SK-N-SH treated with all-trans-retinoic acid at 6 μM for 48 hours (cell line): ENCODE results near the gene OR6J1.
"Not testable (repeated sequence)": the region's sequence is repeated elsewhere in the genome, so short reads cannot be mapped to it uniquely, and the experiment has no call there.

Source experiments
- ATAC-seq: fragments of 200-7000 bp; cut with Tn5 transposase; 3 replicates; pipeline ENCODE4 v1.9.1; 2020; ENCODE audit warnings: mild to moderate bottlenecking, moderate library complexity
- ARNTL ChIP-seq: fragments of 450-650 bp; formaldehyde crosslinking; IDR thresholded peaks from 2 replicates; pipeline ENCODE4 v1.5.0; 2020; ENCODE audit warnings: low read depth, mild to moderate bottlenecking, moderate library complexity, borderline replicate concordance
- CREB5 ChIP-seq: fragments of 250-450 bp; sonication (Bioruptor Pico); IDR thresholded peaks from 2 replicates; pipeline ENCODE4 v1.5.1; 2020; ENCODE audit warnings: low read depth, mild to moderate bottlenecking, moderate library complexity
- CSDC2 ChIP-seq: fragments of 250-450 bp; sonication (Bioruptor Pico); IDR thresholded peaks from 2 replicates; pipeline ENCODE4 v1.5.0; 2020; ENCODE audit warnings: mild to moderate bottlenecking, moderate library complexity
- CSRNP3 ChIP-seq: fragments of 250-450 bp; sonication (Bioruptor Pico); IDR thresholded peaks from 2 replicates; pipeline ENCODE4 v1.5.1; 2021; ENCODE audit warnings: mild to moderate bottlenecking, moderate library complexity
- GLIS3 ChIP-seq: fragments of 250-450 bp; sonication (Bioruptor Pico); IDR thresholded peaks from 2 replicates; pipeline ENCODE4 v1.5.0; 2020; ENCODE audit warnings: mild to moderate bottlenecking, moderate library complexity
- ISL1 ChIP-seq: fragments of 250-450 bp; sonication (Bioruptor Pico); IDR thresholded peaks from 2 replicates; pipeline ENCODE4 v2.1.2; 2022; ENCODE audit warnings: mild to moderate bottlenecking, moderate library complexity
- POU6F1 ChIP-seq: fragments of 250-450 bp; sonication (Bioruptor Pico); IDR thresholded peaks from 2 replicates; pipeline ENCODE4 v1.8.0; 2021; ENCODE audit warnings: low read depth, mild to moderate bottlenecking, moderate library complexity, borderline replicate concordance
- SNAI2 ChIP-seq: fragments of 250-450 bp; sonication (Bioruptor Pico); IDR thresholded peaks from 2 replicates; pipeline ENCODE4 v1.5.0; 2020; ENCODE audit warnings: mild to moderate bottlenecking, moderate library complexity
- TOX ChIP-seq: fragments of 250-450 bp; sonication (Bioruptor Pico); IDR thresholded peaks from 2 replicates; pipeline ENCODE4 v1.8.0; 2021; ENCODE audit warnings: mild to moderate bottlenecking, moderate library complexity, borderline replicate concordance
- TSHZ2 ChIP-seq: fragments of 250-450 bp; sonication (Bioruptor Pico); IDR thresholded peaks from 2 replicates; pipeline ENCODE4 v1.5.0; 2020; ENCODE audit warnings: mild to moderate bottlenecking, moderate library complexity
- ZFP3 ChIP-seq: fragments of 250-450 bp; sonication (Bioruptor Pico); IDR thresholded peaks from 2 replicates; pipeline ENCODE4 v1.5.0; 2020; ENCODE audit warnings: mild to moderate bottlenecking, moderate library complexity
- ZNF565 ChIP-seq: fragments of 450-650 bp; formaldehyde crosslinking; conservative IDR thresholded peaks from 2 replicates; pipeline ENCODE4 v1.5.0; 2020; ENCODE audit warnings: low read depth, mild to moderate bottlenecking, moderate library complexity

OR6J1 gene

GRCh38 chr14:22689199-22689598 lies 45.0 kb upstream of the OR6J1 start:
- ATAC-seq: peak; percentile 32; the same call in 2 of the 3 replicates
- TF ChIP-seq ARNTL (no peak), ISL1 (CRISPR knock-in tag) (peak; percentile 21; the same call in 1 of the 2 replicates)
- TF ChIP-seq, all 23 proteins: peak for 1

- ATAC-seq: not testable (repeated sequence)
Measured at GRCh38 chr14:22687969-22688368, 43.8 kb upstream of the OR6J1 start.

GRCh38 chr14:22686176-22686611 lies 42.0 kb upstream of the OR6J1 start:
- ATAC-seq: not testable (repeated sequence)

- ATAC-seq: no peak
- TF ChIP-seq POU6F1 (CRISPR knock-in tag) (no peak), ZFP3 (CRISPR knock-in tag) (no peak), CSDC2 (CRISPR knock-in tag) (no peak), CREB5 (no peak)
Measured at GRCh38 chr14:22685467-22685866, 41.3 kb upstream of the OR6J1 start.

GRCh38 chr14:22683428-22683827 lies 39.3 kb upstream of the OR6J1 start:
- not testable (repeated sequence) for ATAC-seq

- TF ChIP-seq TSHZ2 (CRISPR knock-in tag): no peak
- no peak for TF ChIP-seq GLIS3
- no peak for TF ChIP-seq CREB5
- TF ChIP-seq ZFP3 (CRISPR knock-in tag): no peak
- no peak for TF ChIP-seq ARNTL
- TF ChIP-seq SNAI2 (CRISPR knock-in tag): no peak
- TF ChIP-seq CSRNP3: no peak
- TF ChIP-seq ZNF565 (CRISPR knock-in tag): no peak
- no peak for TF ChIP-seq POU6F1 (CRISPR knock-in tag)
- no peak for TF ChIP-seq TOX (CRISPR knock-in tag)
- no peak for ATAC-seq
Measured at GRCh38 chr14:22678221-22678620, 34.1 kb upstream of the OR6J1 start.

GRCh38 chr14:22677551-22677950 lies 33.4 kb upstream of the OR6J1 start:
- ATAC-seq: not testable (repeated sequence)
